HG02798 (cell line): ENCODE measurements around the gene ST14.
"Not testable (repeated sequence)": the region's sequence is repeated elsewhere in the genome, so short reads cannot be mapped to it uniquely, and the experiment has no call there.

ENCODE experiments used
- ATAC-seq: cut with Tn5 transposase; IDR thresholded peaks from one replicate; pipeline ENCODE4 v1.9.1; 2021; ENCODE audit warnings: mild to moderate bottlenecking; ENCODE audit not compliant: unreplicated experiment, poor library complexity

ST14 gene

DNA sequence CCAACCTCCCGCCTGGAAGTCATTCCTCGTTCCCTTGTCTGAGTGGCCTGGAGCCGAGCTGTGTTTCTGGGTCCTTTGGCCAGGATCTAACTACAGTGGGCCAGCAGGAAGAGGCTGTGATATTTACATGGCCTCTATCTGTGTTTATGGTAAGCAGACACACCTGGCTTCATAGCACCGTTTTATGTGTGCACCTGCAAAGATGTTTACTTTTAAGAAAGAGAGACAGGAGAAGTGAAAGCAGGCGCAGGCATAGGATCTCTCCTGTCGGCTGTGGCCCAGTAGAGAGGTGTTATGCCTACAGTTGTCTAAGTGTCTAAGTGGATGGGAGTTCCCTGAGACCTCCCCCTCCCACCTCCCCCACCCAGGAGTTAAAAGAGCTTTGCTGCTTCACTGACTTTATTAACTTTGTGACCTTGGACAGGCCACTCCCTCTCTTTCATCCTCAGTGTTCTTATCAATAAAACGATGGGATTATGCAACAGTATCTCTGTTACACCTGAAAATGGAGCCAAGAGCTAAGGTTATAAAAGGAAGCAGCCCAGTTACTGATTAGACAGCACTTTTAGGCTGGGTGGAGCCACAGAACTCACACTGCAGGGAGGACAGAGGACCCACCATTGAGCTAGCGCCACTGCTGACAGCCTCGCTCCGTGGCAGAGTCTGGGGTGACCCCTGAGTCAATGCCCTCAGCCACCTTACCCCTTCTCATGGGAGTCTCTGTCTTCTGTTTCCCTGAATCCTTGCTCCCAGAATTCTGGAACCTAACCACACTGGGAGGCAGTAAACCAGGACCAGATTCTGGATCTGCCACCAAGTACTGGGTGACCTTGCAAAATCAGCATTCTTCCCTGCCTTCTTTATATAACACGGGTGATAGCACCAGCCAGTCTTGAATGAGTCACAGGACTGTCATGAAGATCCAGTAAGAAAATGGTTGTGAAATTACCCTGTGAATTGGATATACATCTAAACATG is 22.0 kb downstream of the ST14 start:
- peak; percentile 53 for ATAC-seq

DNA sequence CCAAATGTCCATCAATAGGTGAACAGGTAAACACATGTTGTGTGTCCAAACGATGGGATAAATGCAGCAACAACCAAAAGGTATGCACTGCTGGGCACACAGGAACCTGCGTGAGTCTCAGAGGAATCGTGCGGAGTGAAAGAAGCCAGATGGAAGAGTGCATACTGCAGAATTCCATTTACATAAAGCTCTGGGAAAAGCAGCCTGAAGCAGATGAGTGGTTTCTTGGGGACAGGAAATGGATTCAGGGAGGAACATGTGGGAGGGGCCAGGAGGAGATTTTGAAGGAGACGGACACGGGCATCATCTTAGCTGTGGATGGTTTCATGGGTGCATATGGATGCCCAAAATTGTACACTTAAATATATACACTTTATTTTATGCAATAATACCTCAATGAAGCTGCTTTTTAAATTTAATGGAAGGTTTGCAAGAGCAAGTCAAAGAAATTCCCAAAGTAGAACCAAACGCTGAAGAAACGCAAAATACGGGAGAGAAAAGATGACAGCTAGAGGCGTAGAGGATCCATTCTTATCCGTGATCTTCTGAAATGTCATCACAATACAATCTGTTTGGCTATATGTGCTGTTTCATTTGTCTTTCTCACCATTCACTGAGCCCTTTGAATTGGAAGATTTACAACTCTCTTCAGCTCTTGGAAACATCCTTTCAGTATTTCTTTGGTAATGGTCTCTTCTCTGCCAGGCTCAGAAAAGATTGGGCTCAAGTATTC is 24.5 kb downstream of the ST14 start:
- ATAC-seq, result no peak

DNA sequence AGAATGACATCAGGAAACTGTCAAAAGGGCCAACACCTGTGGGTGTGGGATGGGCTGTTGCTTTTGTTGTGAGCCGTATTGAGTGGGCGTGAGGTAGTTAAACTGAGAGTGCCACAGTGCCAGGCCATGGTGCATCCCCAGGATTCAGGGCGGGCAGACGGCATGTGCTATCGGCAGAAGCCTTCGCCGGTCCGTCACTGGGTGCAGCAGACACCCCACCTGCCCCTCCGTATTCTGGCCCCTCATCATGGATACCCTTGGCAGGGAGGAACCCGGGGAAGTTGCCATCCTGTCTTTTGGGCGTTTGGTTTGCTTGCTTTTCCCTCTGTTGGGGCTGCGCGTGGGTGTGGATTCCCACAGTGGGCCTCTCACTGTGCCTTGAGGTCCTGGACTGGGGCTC is 27.5 kb downstream of the ST14 start:
- no peak for ATAC-seq

DNA sequence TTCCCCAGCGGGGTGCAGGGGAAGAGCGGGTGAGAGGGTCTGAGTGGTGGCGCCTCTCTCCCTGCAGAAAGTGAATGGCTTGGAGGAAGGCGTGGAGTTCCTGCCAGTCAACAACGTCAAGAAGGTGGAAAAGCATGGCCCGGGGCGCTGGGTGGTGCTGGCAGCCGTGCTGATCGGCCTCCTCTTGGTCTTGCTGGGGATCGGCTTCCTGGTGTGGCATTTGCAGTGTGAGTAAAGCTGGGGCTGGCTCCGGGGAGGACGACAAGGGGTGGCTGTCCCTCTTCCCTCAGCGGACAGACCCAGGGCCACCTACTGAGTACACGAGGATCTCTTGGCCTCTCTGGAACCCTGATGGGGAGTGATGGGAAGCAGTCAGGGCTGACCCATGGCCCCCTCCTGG is 28.5 kb downstream of the ST14 start:
- ATAC-seq, result no peak

DNA sequence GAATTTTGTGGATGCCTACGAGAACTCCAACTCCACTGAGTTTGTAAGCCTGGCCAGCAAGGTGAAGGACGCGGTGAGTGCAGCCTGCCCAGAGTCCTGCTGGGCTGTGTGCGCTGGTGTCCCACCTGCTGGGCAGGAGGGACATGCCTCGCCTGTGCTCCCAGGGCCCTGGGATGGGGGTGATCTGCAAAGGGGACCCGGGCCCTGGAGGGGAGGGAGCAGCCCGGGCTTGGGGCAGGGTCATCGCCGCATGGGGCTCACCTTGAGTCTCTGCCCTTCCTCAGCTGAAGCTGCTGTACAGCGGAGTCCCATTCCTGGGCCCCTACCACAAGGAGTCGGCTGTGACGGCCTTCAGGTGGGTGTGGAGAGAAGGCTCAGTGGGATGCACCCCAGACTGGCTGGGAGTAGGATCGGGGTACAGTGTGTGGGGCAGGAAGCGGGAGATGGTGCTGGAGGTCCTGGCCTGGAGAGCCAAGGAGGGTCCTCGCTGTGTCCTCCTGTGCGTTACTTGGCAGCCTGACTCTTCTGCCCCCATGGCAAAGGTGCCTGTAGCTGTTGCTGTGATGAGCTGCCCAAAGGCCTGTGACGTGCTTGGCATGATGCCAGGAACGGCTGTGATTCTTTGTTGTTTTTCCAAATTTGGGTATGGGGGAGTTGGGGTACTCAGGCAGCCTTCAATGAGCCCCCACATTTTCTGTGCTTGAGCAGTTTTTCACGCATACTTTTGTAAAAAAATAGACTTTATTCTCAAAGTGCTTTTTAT is 29.2 kb downstream of the ST14 start:
- no peak for ATAC-seq

DNA sequence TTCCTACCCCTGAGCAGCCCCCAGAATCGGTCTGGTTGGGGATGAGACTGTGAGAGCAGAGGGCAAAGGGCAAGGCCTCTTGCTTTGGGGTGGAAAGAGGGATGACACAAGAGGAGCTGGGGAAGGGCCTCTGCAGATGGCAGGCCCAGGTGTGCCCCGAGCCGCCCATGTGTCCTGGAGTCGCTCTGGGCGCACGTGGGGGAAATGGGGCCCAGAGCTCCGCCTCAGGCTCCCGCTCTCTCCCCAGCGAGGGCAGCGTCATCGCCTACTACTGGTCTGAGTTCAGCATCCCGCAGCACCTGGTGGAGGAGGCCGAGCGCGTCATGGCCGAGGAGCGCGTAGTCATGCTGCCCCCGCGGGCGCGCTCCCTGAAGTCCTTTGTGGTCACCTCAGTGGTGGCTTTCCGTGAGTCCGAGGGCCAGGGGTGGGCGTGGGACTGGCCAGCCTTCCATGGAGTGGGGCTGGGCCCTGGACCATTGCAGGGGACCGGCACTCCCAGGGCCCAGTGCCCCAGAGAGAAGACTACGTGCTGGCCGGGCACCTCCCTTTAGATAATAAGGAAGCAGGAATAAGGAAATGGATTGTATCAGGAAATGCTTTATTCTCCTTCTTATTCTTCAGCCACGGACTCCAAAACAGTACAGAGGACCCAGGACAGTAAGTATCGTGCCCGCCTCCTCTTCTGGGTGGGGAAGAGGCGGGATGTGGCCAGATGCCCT is 30.1 kb downstream of the ST14 start:
- ATAC-seq, result no peak

DNA sequence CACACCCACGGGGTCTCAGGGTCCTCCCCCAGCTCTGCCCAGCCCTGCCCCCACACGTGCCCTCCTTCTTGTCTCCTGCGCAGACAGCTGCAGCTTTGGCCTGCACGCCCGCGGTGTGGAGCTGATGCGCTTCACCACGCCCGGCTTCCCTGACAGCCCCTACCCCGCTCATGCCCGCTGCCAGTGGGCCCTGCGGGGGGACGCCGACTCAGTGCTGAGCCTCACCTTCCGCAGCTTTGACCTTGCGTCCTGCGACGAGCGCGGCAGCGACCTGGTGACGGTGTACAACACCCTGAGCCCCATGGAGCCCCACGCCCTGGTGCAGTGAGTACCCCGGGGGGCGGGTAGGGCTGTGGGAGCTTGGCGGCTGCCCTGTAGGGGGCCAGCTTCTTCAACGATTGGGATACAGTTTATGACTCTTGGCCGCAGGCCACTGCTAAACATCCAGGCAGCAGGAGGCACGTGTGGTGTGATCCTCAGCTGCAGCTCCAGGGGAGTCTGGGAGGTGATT is 30.8 kb downstream of the ST14 start:
- ATAC-seq, result no peak

DNA sequence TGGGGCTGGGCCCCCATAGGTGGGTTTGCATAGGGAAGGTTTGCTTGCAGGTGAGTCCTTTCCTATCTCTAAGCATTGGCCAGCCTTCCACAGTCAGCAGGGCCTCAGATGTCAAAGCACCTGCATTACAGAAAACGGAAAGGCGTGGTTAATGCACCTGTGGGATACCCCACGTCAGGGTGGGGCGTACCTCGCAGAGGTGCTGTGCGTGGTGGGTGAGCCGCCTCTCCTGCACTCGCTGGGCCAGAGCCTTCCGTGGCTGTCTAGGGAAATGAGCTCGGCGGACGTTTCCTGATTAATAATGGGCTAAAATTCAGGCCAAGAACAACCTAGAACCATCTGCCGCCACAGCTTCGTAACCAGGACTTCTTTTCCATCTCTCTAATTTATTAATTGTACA is 32.3 kb downstream of the ST14 start:
- ATAC-seq, result no peak

DNA sequence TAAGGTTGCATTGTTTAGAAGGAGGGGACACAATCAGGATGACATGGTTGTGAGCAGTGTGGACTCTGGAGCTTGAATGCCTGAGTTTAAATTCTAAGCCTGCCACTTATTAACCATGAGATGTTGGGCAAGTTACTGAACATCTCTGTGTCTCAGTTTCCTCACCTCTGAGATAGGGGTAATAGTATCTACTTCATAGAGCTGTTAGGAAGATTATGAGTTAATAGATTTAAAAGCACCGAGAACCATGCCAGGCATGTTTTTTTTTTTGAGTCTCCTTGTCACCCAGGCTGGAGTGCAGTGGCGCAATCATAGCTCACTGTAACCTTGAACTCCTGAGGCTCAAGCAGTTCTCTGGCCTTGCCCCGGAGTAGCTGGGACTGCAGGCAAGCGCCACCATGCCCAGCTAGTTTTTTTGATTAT is 33.3 kb downstream of the ST14 start:
- no peak for ATAC-seq

DNA sequence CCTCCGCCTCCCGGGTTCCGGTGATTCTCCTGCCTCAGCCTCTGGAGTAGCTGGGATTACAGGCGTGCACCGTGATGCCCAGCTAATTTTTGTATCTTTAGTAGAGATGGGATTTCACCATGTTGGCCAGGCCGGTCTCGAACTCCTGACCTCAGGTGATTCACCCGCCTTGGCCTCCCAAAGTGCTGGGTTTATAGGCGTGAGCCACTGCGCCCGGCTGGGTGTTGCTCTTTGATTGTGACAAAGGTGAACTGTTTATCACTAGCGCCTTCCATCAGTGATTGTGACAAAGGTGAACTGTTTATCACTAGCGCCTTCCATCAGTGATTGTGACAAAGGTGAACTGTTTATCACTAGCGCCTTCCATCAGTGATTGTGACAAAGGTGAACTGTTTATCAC is 34.0 kb downstream of the ST14 start:
- ATAC-seq, result not testable (repeated sequence)

DNA sequence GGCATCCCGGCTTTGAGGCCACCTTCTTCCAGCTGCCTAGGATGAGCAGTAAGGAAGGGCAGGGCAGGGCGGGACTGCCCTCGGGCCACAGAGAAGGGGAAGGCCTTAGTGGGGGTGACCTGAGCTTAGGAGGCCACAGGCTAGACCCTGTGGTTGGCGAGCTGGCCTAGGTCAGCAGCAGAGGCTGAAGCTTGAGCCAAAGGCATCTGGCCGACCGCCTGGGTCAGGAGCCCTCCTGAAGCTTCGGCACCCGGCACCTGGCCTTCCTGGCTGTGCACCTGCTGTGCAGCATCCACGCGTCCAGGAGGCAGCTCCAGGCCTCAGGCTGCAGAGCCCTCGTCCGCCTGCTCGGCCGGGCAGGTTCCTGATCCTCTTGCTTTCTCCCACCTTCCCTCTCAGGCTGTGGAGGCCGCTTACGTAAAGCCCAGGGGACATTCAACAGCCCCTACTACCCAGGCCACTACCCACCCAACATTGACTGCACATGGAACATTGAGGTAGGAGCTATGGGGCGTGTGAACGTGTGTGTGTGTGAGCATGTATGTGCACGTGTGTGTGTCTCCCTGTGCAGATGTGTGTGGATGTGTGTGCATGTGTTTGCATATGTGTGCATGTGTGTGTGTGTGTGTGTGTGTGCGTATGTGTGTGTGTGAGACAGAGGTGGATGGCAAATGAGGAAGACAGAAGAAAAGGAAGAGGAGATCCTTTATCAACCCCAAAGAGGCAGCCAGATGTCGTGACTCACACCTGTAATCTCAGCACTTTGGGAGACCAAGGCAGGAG is 34.9 kb downstream of the ST14 start:
- ATAC-seq, result no peak

DNA sequence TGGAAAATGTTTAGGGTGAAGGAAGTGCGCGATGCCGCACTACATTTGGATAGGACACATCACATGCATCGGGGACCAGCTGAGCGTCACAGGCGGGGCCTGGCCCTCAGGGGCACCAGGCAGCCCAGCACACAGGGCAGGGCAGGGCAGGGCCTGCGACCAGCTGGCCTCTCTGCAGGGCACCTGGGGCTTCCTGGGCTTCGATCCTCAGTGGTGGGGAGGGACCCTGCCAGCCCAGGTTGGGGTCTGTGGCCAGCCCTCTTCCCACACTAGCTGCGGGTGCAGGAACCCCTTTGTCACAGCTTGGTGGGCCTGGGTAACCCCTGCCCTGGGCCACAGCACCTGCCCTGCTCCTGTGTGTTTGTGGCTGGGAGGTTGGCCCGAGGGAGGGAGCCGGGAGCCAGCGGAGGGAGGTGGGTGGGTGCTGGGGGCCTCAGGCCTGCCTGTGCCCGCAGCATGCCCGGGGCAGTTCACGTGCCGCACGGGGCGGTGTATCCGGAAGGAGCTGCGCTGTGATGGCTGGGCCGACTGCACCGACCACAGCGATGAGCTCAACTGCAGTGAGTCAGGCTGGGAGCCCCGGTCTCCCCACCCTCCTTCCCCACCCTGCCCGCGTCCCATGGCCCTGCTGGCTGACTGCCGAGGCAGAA is 37.9 kb downstream of the ST14 start:
- no peak for ATAC-seq

DNA sequence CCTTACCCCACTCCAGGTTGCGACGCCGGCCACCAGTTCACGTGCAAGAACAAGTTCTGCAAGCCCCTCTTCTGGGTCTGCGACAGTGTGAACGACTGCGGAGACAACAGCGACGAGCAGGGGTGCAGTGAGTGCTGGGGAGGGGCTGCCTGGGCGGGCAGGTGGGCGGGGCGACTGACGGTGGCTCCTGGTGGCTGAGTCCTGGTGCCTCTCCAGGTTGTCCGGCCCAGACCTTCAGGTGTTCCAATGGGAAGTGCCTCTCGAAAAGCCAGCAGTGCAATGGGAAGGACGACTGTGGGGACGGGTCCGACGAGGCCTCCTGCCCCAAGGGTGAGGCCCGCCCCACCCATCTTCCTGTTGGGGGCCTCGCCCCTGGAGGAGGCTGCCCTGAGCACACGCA is 38.7 kb downstream of the ST14 start:
- no peak for ATAC-seq

DNA sequence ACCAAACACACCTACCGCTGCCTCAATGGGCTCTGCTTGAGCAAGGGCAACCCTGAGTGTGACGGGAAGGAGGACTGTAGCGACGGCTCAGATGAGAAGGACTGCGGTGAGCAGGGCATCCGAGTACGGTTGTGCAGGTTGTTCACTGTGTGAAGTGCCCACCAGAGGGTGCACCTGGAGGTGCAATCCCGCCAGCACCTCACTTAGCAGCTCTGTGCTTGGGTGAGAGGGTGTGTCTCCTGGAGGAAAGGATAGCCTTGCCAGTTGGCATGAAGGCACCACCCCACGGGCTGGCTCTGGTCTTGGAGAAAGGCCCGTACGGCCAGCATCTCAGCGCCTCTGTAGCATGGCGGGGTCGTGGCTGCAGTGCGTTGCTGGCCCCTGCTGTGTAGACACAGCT is 39.4 kb downstream of the ST14 start:
- ATAC-seq, result no peak

DNA sequence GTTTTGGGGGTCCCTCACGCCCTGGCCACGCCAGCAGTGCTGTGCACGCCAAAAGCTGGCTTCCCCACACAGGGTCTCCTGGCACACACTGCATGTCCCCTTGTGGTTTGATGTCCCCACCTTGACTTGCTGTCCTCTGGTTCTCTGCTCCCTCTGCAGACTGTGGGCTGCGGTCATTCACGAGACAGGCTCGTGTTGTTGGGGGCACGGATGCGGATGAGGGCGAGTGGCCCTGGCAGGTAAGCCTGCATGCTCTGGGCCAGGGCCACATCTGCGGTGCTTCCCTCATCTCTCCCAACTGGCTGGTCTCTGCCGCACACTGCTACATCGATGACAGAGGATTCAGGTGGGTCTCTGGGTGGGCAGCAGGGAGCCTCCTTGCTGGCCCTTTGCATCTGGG is 40.2 kb downstream of the ST14 start:
- no peak for ATAC-seq

DNA sequence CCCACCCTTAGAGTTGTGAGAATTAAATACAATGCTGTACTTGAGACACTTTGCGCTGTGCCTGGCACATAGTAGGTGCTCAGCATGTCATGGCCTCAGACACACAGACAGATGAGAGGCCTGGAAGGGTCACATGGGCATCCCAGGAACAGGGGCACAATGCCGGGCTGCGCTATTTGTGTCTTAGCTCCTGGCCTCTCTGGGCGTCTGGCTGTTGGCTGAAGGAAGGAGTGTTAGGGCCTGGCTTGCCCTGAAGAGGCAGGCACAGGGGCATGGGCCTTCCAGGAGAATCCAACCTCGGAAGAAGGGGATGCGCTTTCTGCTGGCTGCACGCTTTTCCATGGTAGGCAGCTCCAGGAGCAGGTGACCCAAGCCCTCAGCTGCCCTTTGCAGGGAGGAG is 41.4 kb downstream of the ST14 start:
- ATAC-seq, result no peak

DNA sequence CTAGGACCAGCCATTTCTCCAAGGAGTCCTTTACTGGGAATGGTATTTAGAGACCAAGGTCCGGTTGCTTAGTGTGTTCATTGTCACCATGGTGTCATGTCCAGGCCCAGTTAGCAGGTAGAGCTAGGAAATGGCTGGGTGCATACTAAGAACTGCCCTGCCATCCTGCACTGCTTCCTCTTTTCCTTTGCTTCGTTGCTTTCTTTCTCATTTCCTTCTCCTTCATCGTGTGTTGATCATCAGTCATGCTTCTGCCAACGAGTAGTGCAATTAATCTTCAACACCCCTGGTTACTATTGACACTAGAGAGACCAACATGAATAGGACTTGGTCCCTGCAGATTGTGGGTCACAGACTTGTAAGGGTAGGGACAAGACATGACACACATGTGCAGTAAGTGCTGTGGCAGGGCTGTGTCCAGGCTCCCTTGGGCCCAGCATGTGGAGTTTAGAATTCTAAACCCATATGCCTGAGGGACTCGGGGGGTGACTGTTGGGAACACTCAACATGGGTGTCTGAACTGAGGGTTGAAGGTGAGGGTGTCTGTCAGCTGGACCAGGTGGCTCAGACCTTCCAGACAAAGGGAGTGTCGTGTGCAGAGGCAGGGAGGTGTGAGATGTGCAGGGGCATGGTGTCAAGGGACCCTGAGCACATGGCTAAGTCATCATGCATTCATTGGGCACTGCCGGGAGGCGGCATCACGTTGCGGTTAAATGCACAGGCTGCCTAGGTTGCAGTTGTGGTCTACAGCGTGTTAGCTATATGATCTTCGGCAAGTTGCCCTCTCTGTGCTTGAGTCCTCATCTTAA is 42.6 kb downstream of the ST14 start:
- no peak for ATAC-seq
